SK-N-SH (cell line): ENCODE measurements around the gene CZIB. TPM values are rescaled to one million over a fixed set of nuclear protein-coding genes. Genes with fewer than 3 reads are reported as not detected.

Source experiments
- CTCF ChIA-PET: fragments of 300-600, 350-600 bp; formaldehyde crosslinking; extraction: SDS; loops from one replicate; lab custom pipeline; 2021; lab: Yijun Ruan, JAX
- POLR2A ChIA-PET: fragments of 350-600 bp; sonication (Branson Sonifier 250); formaldehyde crosslinking; extraction: SDS; loops from one replicate; lab custom pipeline; 2020; ENCODE audit warnings: antibody characterized with exemption, inconsistent platforms; lab: Yijun Ruan, JAX
- DNase-seq: peaks from one replicate; pipeline ENCODE4 v3.0.0; 2012
- H2AFZ ChIP-seq: fragments of 200-600 bp; sonication (generic); 2 replicates; pipeline ENCODE4 v1.8.1; 2016; ENCODE audit warnings: antibody characterized with exemption, mild to moderate bottlenecking, low read depth
- H3F3A ChIP-seq: fragments of 200-600 bp; sonication (generic); replicated peaks from 2 replicates; pipeline ENCODE3; 2016; ENCODE audit warnings: antibody characterized with exemption, mild to moderate bottlenecking; ENCODE audit not compliant: insufficient read depth
- H3K27ac ChIP-seq, 2 experiments: fragments of 200-500 bp in 1 of 2; fragments of 200-600 bp in 1 of 2; sonication (Bioruptor generic) in 1 of 2; sonication (generic), shearing (Covaris generic) in 1 of 2; 2 replicates each; pipeline versions ENCODE4 v1.5.1 to v1.6.1; 2014 to 2016; ENCODE audit warnings: low read depth in 2 of 2, inconsistent platforms in 1 of 2, low read length in 1 of 2, mild to moderate bottlenecking in 1 of 2, mixed read lengths in 1 of 2
- H3K27me3 ChIP-seq: fragments of 200-600 bp; sonication (generic), shearing (Covaris generic); 2 replicates; pipeline ENCODE4 v1.6.1; 2016; ENCODE audit warnings: mixed run types; ENCODE audit not compliant: insufficient read depth
- H3K36me3 ChIP-seq, 2 experiments: fragments of 200-500 bp in 1 of 2; fragments of 200-600 bp in 1 of 2; sonication (Bioruptor generic) in 1 of 2; sonication (generic) in 1 of 2; replicated peaks in 1 of 2; 2 replicates each; pipeline versions ENCODE3 to v1.5.1; 2014 to 2016; ENCODE audit warnings: low read length in 1 of 2, mild to moderate bottlenecking in 1 of 2; ENCODE audit not compliant: insufficient read depth in 2 of 2, control insufficient read depth in 1 of 2
- H3K4me1 ChIP-seq, 2 experiments: fragments of 200-500 bp in 1 of 2; fragments of 200-600 bp in 1 of 2; sonication (Bioruptor generic) in 1 of 2; sonication (generic), shearing (Covaris generic) in 1 of 2; 2 replicates each; pipeline versions ENCODE4 v1.5.1 to v1.6.1; 2014 to 2016; ENCODE audit warnings: low read depth in 1 of 2, low read length in 1 of 2, mixed run types in 1 of 2; ENCODE audit not compliant: insufficient read depth in 2 of 2, control insufficient read depth in 1 of 2
- H3K4me2 ChIP-seq: fragments of 200-600 bp; sonication (generic), shearing (Covaris generic); 2 replicates; pipeline ENCODE4 v1.6.1; 2017; ENCODE audit warnings: mixed run types
- H3K4me3 ChIP-seq, 2 experiments: fragments of 200-500 bp in 1 of 2; fragments of 200-600 bp in 1 of 2; sonication (Bioruptor generic) in 1 of 2; sonication (generic), shearing (Covaris generic) in 1 of 2; 2 replicates each; pipeline versions ENCODE4 v1.5.1 to v1.8.1; 2014 to 2016; ENCODE audit warnings: low read depth in 2 of 2, inconsistent platforms in 1 of 2, low read length in 1 of 2, mild to moderate bottlenecking in 1 of 2, mixed read lengths in 1 of 2, moderate library complexity in 1 of 2
- H3K79me2 ChIP-seq: fragments of 200-600 bp; sonication (generic); 2 replicates; pipeline ENCODE4 v1.8.1; 2017; ENCODE audit warnings: mild to moderate bottlenecking; ENCODE audit not compliant: insufficient read depth
- H3K9ac ChIP-seq: fragments of 200-600 bp; sonication (generic); 2 replicates; pipeline ENCODE4 v1.6.1; 2017; ENCODE audit warnings: mixed run types
- H3K9me2 ChIP-seq: fragments of 200-600 bp; sonication (generic); 2 replicates; pipeline ENCODE4 v1.6.1; 2017; ENCODE audit warnings: mixed run types
- H3K9me3 ChIP-seq: fragments of 200-600 bp; sonication (generic); 2 replicates; pipeline ENCODE4 v1.6.1; 2017; ENCODE audit warnings: mixed run types, mild to moderate bottlenecking, moderate library complexity
- H4K20me1 ChIP-seq: fragments of 200-600 bp; sonication (generic); 2 replicates; pipeline ENCODE4 v1.6.1; 2017; ENCODE audit warnings: mild to moderate bottlenecking, mixed run types; ENCODE audit not compliant: insufficient read depth
- CTCF ChIP-seq: fragments of 200-600 bp; sonication (generic); IDR thresholded peaks from 2 replicates; pipeline ENCODE4 v1.6.1; 2017; ENCODE audit warnings: antibody characterized with exemption, mild to moderate bottlenecking, moderate library complexity
- EP300 ChIP-seq, 2 experiments: IDR thresholded peaks; 2 replicates each; pipeline versions ENCODE4 v1.4.0 to v1.6.1; 2012; ENCODE audit warnings: borderline replicate concordance in 1 of 2, low read depth in 1 of 2, low read length in 1 of 2
- EZH2phosphoT487 ChIP-seq: fragments of 200-600 bp; sonication (generic); IDR thresholded peaks from 2 replicates; pipeline ENCODE4 v1.6.1; 2017; ENCODE audit warnings: low read depth, mixed run types, mild to moderate bottlenecking, antibody characterized with exemption, moderate library complexity, borderline replicate concordance
- FOXJ3 ChIP-seq: sonication (generic); formaldehyde crosslinking; IDR thresholded peaks from 2 replicates; pipeline ENCODE4 v1.5.1; 2020; ENCODE audit warnings: mild to moderate bottlenecking, missing genetic modification reagents
- FOXM1 ChIP-seq: IDR thresholded peaks from 2 replicates; pipeline ENCODE4 v1.4.0; 2012; ENCODE audit warnings: low read depth, mild to moderate bottlenecking
- GABPA ChIP-seq: IDR thresholded peaks from 2 replicates; pipeline ENCODE4 v1.4.0; 2012; ENCODE audit warnings: low read depth, mild to moderate bottlenecking
- IRF3 ChIP-seq: fragments of 150-350 bp; IDR thresholded peaks from 2 replicates; pipeline ENCODE4 v1.6.1; 2016; ENCODE audit warnings: mild to moderate bottlenecking, low read depth, low read length
- JUND ChIP-seq: IDR thresholded peaks from 2 replicates; pipeline ENCODE4 v1.4.0; 2012
- NFIC ChIP-seq: IDR thresholded peaks from 2 replicates; pipeline ENCODE4 v1.4.0; 2012; ENCODE audit warnings: borderline replicate concordance
- PBX3 ChIP-seq: IDR thresholded peaks from 2 replicates; pipeline ENCODE4; 2012
- POLR2AphosphoS5 ChIP-seq: IDR thresholded peaks from 2 replicates; pipeline ENCODE4 v1.6.1; 2012; ENCODE audit warnings: low read depth, low read length
- RAD21 ChIP-seq: IDR thresholded peaks from 2 replicates; pipeline ENCODE4 v1.6.1; 2012; ENCODE audit warnings: mild to moderate bottlenecking, low read length
- RXRA ChIP-seq: IDR thresholded peaks from 2 replicates; pipeline ENCODE4 v1.4.0; 2012; ENCODE audit warnings: low read depth, mild to moderate bottlenecking, borderline replicate concordance
- SMC3 ChIP-seq: IDR thresholded peaks from 2 replicates; pipeline ENCODE4 v1.6.1; 2012; ENCODE audit warnings: low read depth, low read length, improper control_type of control experiment
- TCF12 ChIP-seq: IDR thresholded peaks from 2 replicates; pipeline ENCODE4 v1.4.0; 2012
- USF1 ChIP-seq: IDR thresholded peaks from 2 replicates; pipeline ENCODE4 v1.4.0; 2012; ENCODE audit warnings: low read depth, borderline replicate concordance
- WGBS: methylation state at CpG from one replicate; pipeline ENCODE4 v1.1.6; 2017; ENCODE audit warnings: low lambda C conversion rate; 5-methylcytosine and 5-hydroxymethylcytosine counted together
- polyA plus RNA-seq, 3 experiments: library from polyadenylated mRNA; depleted of rRNA; stranded (reverse); fragments of >200 nt; gene quantifications; 2 replicates each; pipeline ENCODE4 v1.2.3, GENCODE V29; 2012

The CZIB gene
- polyA plus RNA-seq, 1 of the 3 experiments (the other 2 are of a cell fraction): 69.0 TPM

GRCh38 chr1:53172426-53173128 is 47.9 kb downstream of the CZIB start:
- peak; percentile 50 for DNase-seq
- Histone ChIP-seq H3K4me2 (no peak overlapping the region), H2AFZ (no peak overlapping the region), H3K27ac (no peak overlapping the region), H3F3A (no peaks in the 10 kb centered on the region), H4K20me1 (no peaks in the 10 kb centered on the region), H3K9me3 (no peaks in the 10 kb centered on the region), H3K27me3 (no peaks in the 10 kb centered on the region), H3K79me2 (no peaks in the 10 kb centered on the region), H3K9ac (no peak overlapping the region), H3K36me3 (no peaks in the 10 kb centered on the region), H3K9me2 (no peaks in the 10 kb centered on the region), H3K4me3 (no peak overlapping the region), H3K4me1 (peaks cover 0 to 9% of the 10 kb centered on the region in 2 experiments; a peak in 1 of 4 replicates)
- WGBS: 60% methylated on average over 6 of the region's 6 CpGs
- peak; percentile 60 for TF ChIP-seq RAD21
- peak; percentile 24; the same call in 1 of the 2 replicates for TF ChIP-seq SMC3
- TF ChIP-seq CTCF: peak; percentile 29; the same call in 1 of the 2 replicates
- no peak for TF ChIP-seq POLR2AphosphoS5
- ChIA-PET POLR2A (no interaction called here), CTCF (interaction anchor here (0.9 to 2.6 kb wide), 6 partner anchors 8 to 254 kb away, joined by 3 to 9 read pairs (median 8); no protein-coding TSS in a partner anchor)

- WGBS: 80% methylated on average over 7 of the region's 8 CpGs
- CTCF ChIA-PET: interaction anchor here (1.1 to 5.0 kb wide), 2 partner anchors 10 to 16 kb away, joined by 5 to 28 read pairs; no protein-coding TSS in a partner anchor
- Histone ChIP-seq H3K4me2 (no peak overlapping the region), H3K27ac (no peak overlapping the region), H3K9me3 (no peaks in the 10 kb centered on the region), H4K20me1 (no peaks in the 10 kb centered on the region), H2AFZ (no peak overlapping the region), H3K9ac (no peak overlapping the region), H3K36me3 (no peaks in the 10 kb centered on the region), H3K27me3 (no peaks in the 10 kb centered on the region), H3K4me1 (no peaks in the 10 kb centered on the region; a peak in 1 of 4 replicates), H3K9me2 (no peaks in the 10 kb centered on the region), H3K4me3 (no peak overlapping the region), H3K79me2 (no peaks in the 10 kb centered on the region), H3F3A (no peaks in the 10 kb centered on the region)
- DNase-seq: no peak
- POLR2A ChIA-PET: no interaction called here
- TF ChIP-seq USF1 (no peak), CTCF (no peak), FOXJ3 (CRISPR knock-in tag) (no peak), TCF12 (no peak), FOXM1 (no peak), NFIC (no peak), JUND (no peak), EP300 (IDR thresholded peaks at IDR 0.05; ENCODE audit: borderline replicate concordance in 1 of 2, low read depth in 1 of 2, low read length in 1 of 2) (no peak), PBX3 (no peak), POLR2AphosphoS5 (no peak), RAD21 (no peak), IRF3 (no peak), RXRA (no peak), GABPA (no peak), SMC3 (no peak), EZH2phosphoT487 (no peak)
- TF ChIP-seq, all 33 proteins: peak for 0
Observed at GRCh38 chr1:53166912-53167311, 53.5 kb downstream of the CZIB start.
